K562 (cell line): ENCODE results near the gene RABL6. TPM values are rescaled to one million over a fixed set of nuclear protein-coding genes. Genes with fewer than 3 reads are reported as not detected.

Source experiments
- ATAC-seq: fragments of 200-7000 bp; cut with Tn5 transposase; 3 replicates; pipeline ENCODE4 v1.9.1; 2020; ENCODE audit warnings: moderate library complexity
- BruUV-seq: library from RNA; stranded (reverse); fragments of 400-500 nt; replicated peaks from 2 replicates; lab custom pipeline; 2021; lab: Mats Ljungman, UMichigan
- CTCF ChIA-PET: fragments of 300-600 bp; formaldehyde crosslinking; extraction: SDS; loops from one replicate; lab custom pipeline; 2021; ENCODE audit warnings: low intra/inter-chr PET ratio; lab: Yijun Ruan, JAX
- POLR2A ChIA-PET: fragments of 300-600, 350-650 bp; sonication (Branson Sonifier 250); formaldehyde crosslinking; extraction: SDS; loops from one replicate; lab custom pipeline; 2021; ENCODE audit warnings: antibody characterized with exemption, inconsistent platforms; lab: Yijun Ruan, JAX
- DNase-seq, 4 experiments: peaks; one replicate each; pipeline versions ENCODE4 v3.0.0 to v3.0.0-alpha.2; 2011 to 2018; ENCODE audit warnings: low spot score in 3 of 4, mixed read lengths in 3 of 4; ENCODE audit errors: extremely low read depth in 1 of 4
- FAIRE-seq: peaks from 2 replicates; lab custom pipeline; 2011; peaks lifted over from hg19 to GRCh38; lab: Jason Lieb, UNC
- H2AFZ ChIP-seq: 2 replicates; pipeline ENCODE4 v1.6.0; 2011; ENCODE audit warnings: low read depth, low read length, control low read depth, inconsistent platforms
- H3K27ac ChIP-seq: fragments of 200-600 bp; 3 replicates; pipeline ENCODE4 v1.8.0; 2011; ENCODE audit warnings: low read depth, mild to moderate bottlenecking, control low read depth, inconsistent platforms, low read length, moderate library complexity, mixed read lengths; ENCODE audit errors: extremely low read depth
- H3K27me3 ChIP-seq, 2 experiments: fragments of 300-600 bp in 1 of 2; 2 replicates in 1 of 2; 3 replicates in 1 of 2; pipeline versions ENCODE4 v1.6.0 to v1.8.0; 2011; ENCODE audit warnings: inconsistent platforms in 2 of 2, low read length in 2 of 2, mild to moderate bottlenecking in 1 of 2, mixed read lengths in 1 of 2, moderate library complexity in 1 of 2; ENCODE audit not compliant: control insufficient read depth in 2 of 2, insufficient read depth in 2 of 2
- H3K36me3 ChIP-seq: fragments of 300-600 bp; 3 replicates; pipeline ENCODE4 v1.8.0; 2011; ENCODE audit warnings: mild to moderate bottlenecking, low read length, inconsistent platforms; ENCODE audit not compliant: control insufficient read depth, insufficient read depth
- H3K4me1 ChIP-seq, 2 experiments: fragments of 200-600 bp in 1 of 2; replicated peaks in 1 of 2; 2 replicates in 1 of 2; 3 replicates in 1 of 2; pipeline versions ENCODE4 v1.5.1 to v1.8.0; 2011; ENCODE audit warnings: inconsistent platforms in 2 of 2, low read length in 2 of 2, mild to moderate bottlenecking in 1 of 2, mixed read lengths in 1 of 2, moderate library complexity in 1 of 2; ENCODE audit not compliant: control insufficient read depth in 2 of 2, insufficient read depth in 2 of 2
- H3K4me2 ChIP-seq: 2 replicates; pipeline ENCODE4 v1.6.1; 2011; ENCODE audit warnings: low read length, control low read depth, inconsistent platforms, mixed read lengths; ENCODE audit not compliant: insufficient read depth
- H3K4me3 ChIP-seq: fragments of 200-600 bp; sonication (generic), shearing (Covaris generic); 2 replicates; pipeline ENCODE4 v1.5.1; 2016; ENCODE audit warnings: control low read depth, inconsistent platforms
- H3K79me2 ChIP-seq: fragments of 200-600 bp; 3 replicates; pipeline ENCODE4 v1.8.0; 2011; ENCODE audit warnings: low read length, inconsistent platforms; ENCODE audit not compliant: control insufficient read depth, insufficient read depth
- H3K9ac ChIP-seq, 2 experiments: 2 replicates each; pipeline versions ENCODE4 v1.6.0 to v1.6.1; 2011; ENCODE audit warnings: low read depth in 2 of 2, low read length in 2 of 2, control low read depth in 1 of 2, inconsistent platforms in 1 of 2, mild to moderate bottlenecking in 1 of 2, mixed read lengths in 1 of 2; ENCODE audit not compliant: insufficient read depth in 1 of 2
- H3K9me1 ChIP-seq: one replicate; pipeline ENCODE4 v1.6.0; 2011; ENCODE audit warnings: inconsistent platforms, mild to moderate bottlenecking, low read length, moderate library complexity; ENCODE audit not compliant: control insufficient read depth, insufficient read depth
- H3K9me3 ChIP-seq: replicated peaks from 2 replicates; pipeline ENCODE4 v1.5.1; 2011; ENCODE audit warnings: low read depth, low read length, inconsistent platforms; ENCODE audit not compliant: control insufficient read depth, insufficient read depth
- H4K20me1 ChIP-seq: replicated peaks from 2 replicates; pipeline ENCODE4 v1.6.1; 2011; ENCODE audit warnings: low read length, inconsistent platforms, mixed read lengths; ENCODE audit not compliant: control insufficient read depth, insufficient read depth
- CTCF ChIP-seq, 3 experiments: IDR thresholded peaks in 2 of 3; conservative IDR thresholded peaks in 1 of 3; 2 replicates each; pipeline ENCODE4 v1.5.1; 2011 to 2012; ENCODE audit warnings: low read length in 3 of 3, mild to moderate bottlenecking in 3 of 3, control low read depth in 2 of 3, improper control_type of control experiment in 1 of 3, inconsistent platforms in 1 of 3, low read depth in 1 of 3, mixed read lengths in 1 of 3, moderate library complexity in 1 of 3; ENCODE audit not compliant: insufficient read depth in 2 of 3
- PYGO2 ChIP-seq: fragments of 450-650 bp; IDR thresholded peaks from 2 replicates; pipeline ENCODE4 v1.6.1; 2016; ENCODE audit warnings: mild to moderate bottlenecking, missing genetic modification characterization, moderate library complexity, missing compliant biosample characterization
- RBM22 ChIP-seq: fragments of 200-400 bp; formaldehyde crosslinking; IDR thresholded peaks from 2 replicates; pipeline ENCODE4 v1.6.1; 2018; ENCODE audit warnings: low read length, low read depth; ENCODE audit not compliant: poor library complexity, severe bottlenecking
- ZNF217 ChIP-seq: sonication (generic); formaldehyde crosslinking; IDR thresholded peaks from 2 replicates; pipeline ENCODE4 v1.8.0; 2022; ENCODE audit warnings: mild to moderate bottlenecking, missing genetic modification reagents
- WGBS: fragments of 100-300 bp; shearing (Covaris generic); methylation state at CpG from one replicate; pipeline ENCODE4 v1.1.6; 2016; ENCODE audit warnings: low coverage, mixed read lengths; ENCODE audit not compliant: insufficient coverage; ENCODE audit errors: missing lambda C conversion rate; 5-methylcytosine and 5-hydroxymethylcytosine counted together
- in situ Hi-C: fragments of 300-500 bp; cut with MboI; formaldehyde crosslinking; loops from 4 replicates; pipeline ENCODE4 v1.15.0; 2018; ENCODE audit warnings: inconsistent platforms, mixed read lengths
- intact Hi-C: fragments of 100-400 bp; cut with micrococcal nuclease; formaldehyde crosslinking; loops from 2 replicates; pipeline ENCODE4 v1.14.2; 2022
- polyA plus RNA-seq, 8 experiments: library from polyadenylated mRNA; depleted of rRNA in 4 of 8; stranded (reverse) in 5 of 8; unstranded in 3 of 8; fragments of >200 nt; fragmentation: Nextera tagmentation in 2 of 8; fragmentation: Illumina TruSeq in 1 of 8; extraction: Ambion mirVana in 2 of 8; extraction: Trizol in 1 of 8; gene quantifications; 2 replicates each; pipeline versions ENCODE4 v1.2.1 to v1.2.3, GENCODE V29; 2011 to 2014; ENCODE audit warnings: inconsistent platforms in 1 of 8, missing spikeins in 1 of 8
- total RNA-seq, 7 experiments: library from RNA; depleted of rRNA in 6 of 7; stranded (reverse); fragments of >200 nt in 6 of 7; fragmentation: Illumina TruSeq in 2 of 7; extraction: Trizol in 2 of 7; gene quantifications; 2 replicates each; pipeline versions ENCODE4 v1.2.1 to v1.2.3, GENCODE V29; 2011 to 2021; ENCODE audit warnings: low replicate concordance in 1 of 7

Gene RABL6
- total and polyA plus RNA-seq, 9 of the 15 experiments (the other 6 are each of a cell fraction or from before 2014, with no cell fraction given): 5.6 to 181 (median 84.5) TPM

GRCh38 chr9:136826703-136827582 lies 19.2 kb downstream of the RABL6 start:
- peaks cover 0 to 54% of the 10 kb centered on the region in 2 experiments; a peak in 2 of 5 replicates for H3K4me1 ChIP-seq
- intact Hi-C loops: no loop called here
- DNase-seq: no peak
- no peaks in the 10 kb centered on the region; the same call in 1 of the 2 replicates for H4K20me1 ChIP-seq
- no peak overlapping the region for H3K4me3 ChIP-seq
- no peaks in the 10 kb centered on the region for H3K27me3 ChIP-seq
- peaks cover 10% of the 10 kb centered on the region; the same call in 2 of the 3 replicates for H3K79me2 ChIP-seq
- H3K9ac ChIP-seq: peak overlapping the region in 1 of 2 experiments; percentile 14; a peak in 2 of 4 replicates
- peaks cover 94% of the 10 kb centered on the region for H3K36me3 ChIP-seq
- WGBS: 95% methylated on average over 17 of the region's 24 CpGs
- no peaks in the 10 kb centered on the region for H3K9me3 ChIP-seq
- no peak for ATAC-seq
- H2AFZ ChIP-seq: no peak overlapping the region
- H3K9me1 ChIP-seq: no peaks in the 10 kb centered on the region
- POLR2A ChIA-PET: interaction anchor here (0.7 to 0.9 kb wide), 4 partner anchors 12 to 100 kb away, joined by 3 to 7 read pairs (median 4); no protein-coding TSS in a partner anchor
- H3K27ac ChIP-seq: no peak overlapping the region
- no peak for FAIRE-seq
- CTCF ChIA-PET: no interaction called here
- no TSS peak for BruUV-seq
- in situ Hi-C loops: no loop called here
- TF ChIP-seq ZNF217 (CRISPR knock-in tag) (no peak), RBM22 (peak; percentile 17), PYGO2 (tag) (no peak), CTCF (IDR thresholded peaks at IDR 0.05 in 2 of 3, conservative IDR thresholded peaks at IDR 0.05 in 1 of 3; ENCODE audit: insufficient read depth in 2 of 3, low read depth in 1 of 3, low read length in 3 of 3) (0 out of 6 replicates have a peak, but pooled peaks of 1 of the 3 experiments have one; percentile 0)
- no peak overlapping the region for H3K4me2 ChIP-seq
